HepG2 (cell line): ENCODE data around the gene BRPF1.

Source experiments
- CTCF ChIP-seq: sonication (generic); formaldehyde crosslinking; IDR thresholded peaks from 2 replicates; pipeline ENCODE4 v1.5.0; 2020; ENCODE audit warnings: mild to moderate bottlenecking, missing genetic modification reagents, moderate library complexity
- MXD1 ChIP-seq: sonication (generic); formaldehyde crosslinking; IDR thresholded peaks from 2 replicates; pipeline ENCODE4 v1.4.0; 2020; ENCODE audit warnings: mild to moderate bottlenecking, missing genetic modification reagents
- RELA ChIP-seq: sonication (generic); formaldehyde crosslinking; IDR thresholded peaks from 2 replicates; pipeline ENCODE4 v1.4.0; 2020; ENCODE audit warnings: missing genetic modification reagents

GRCh38 chr3:9754678-9755077 is 23.1 kb downstream of the BRPF1 start:
- TF ChIP-seq CTCF (CRISPR knock-in tag), result no peak
- TF ChIP-seq MXD1 (CRISPR knock-in tag), result no peak
- no peak for TF ChIP-seq RELA
